ENCODE measurements around the gene ADAMTS16. TPM values are rescaled to one million over a fixed set of nuclear protein-coding genes. Genes with fewer than 3 reads are reported as not detected.

Gene ADAMTS16
- total RNA-seq, 1 experiment from 2014 or later, result not detected

GRCh38 chr5:5258564-5258963 is 118.4 kb downstream of the ADAMTS16 start:
- Histone ChIP-seq H4K20me1 (ENCODE audit: insufficient read depth, low read depth, low read length) (no peaks in the 10 kb centered on the region), H3K27ac (ENCODE audit: low read length) (no peak overlapping the region), H3K4me3 (ENCODE audit: low read length) (no peak overlapping the region), H3K9me3 (ENCODE audit: low read length) (peaks cover 8% of the 10 kb centered on the region; the same call in 1 of the 2 replicates), H3K36me3 (ENCODE audit: insufficient read depth, low read length) (no peaks in the 10 kb centered on the region), H3K9me2 (replicated peaks; ENCODE audit: insufficient read depth, low read length) (no peaks in the 10 kb centered on the region), H3K4me2 (ENCODE audit: low read depth, low read length, poor library complexity, severe bottlenecking) (no peak overlapping the region), H3K9ac (ENCODE audit: low read length) (no peak overlapping the region), H3K27me3 (ENCODE audit: low read length) (no peaks in the 10 kb centered on the region), H2AFZ (ENCODE audit: low read length) (no peak overlapping the region), H3K4me1 (ENCODE audit: low read length) (no peaks in the 10 kb centered on the region), H3K79me2 (ENCODE audit: low read length) (no peaks in the 10 kb centered on the region)
- no peak for DNase-seq

- Histone ChIP-seq H3K9me2 (replicated peaks; ENCODE audit: insufficient read depth, low read length) (no peaks in the 10 kb centered on the region), H3K79me2 (ENCODE audit: low read length) (no peaks in the 10 kb centered on the region), H2AFZ (ENCODE audit: low read length) (no peak overlapping the region), H3K27me3 (ENCODE audit: low read length) (no peaks in the 10 kb centered on the region), H3K27ac (ENCODE audit: low read length) (no peak overlapping the region), H3K4me1 (ENCODE audit: low read length) (no peaks in the 10 kb centered on the region), H3K9me3 (ENCODE audit: low read length) (no peaks in the 10 kb centered on the region), H3K36me3 (ENCODE audit: insufficient read depth, low read length) (no peaks in the 10 kb centered on the region), H3K4me3 (ENCODE audit: low read length) (no peak overlapping the region), H3K9ac (ENCODE audit: low read length) (no peak overlapping the region), H3K4me2 (ENCODE audit: low read depth, low read length, poor library complexity, severe bottlenecking) (no peak overlapping the region), H4K20me1 (ENCODE audit: insufficient read depth, low read depth, low read length) (no peaks in the 10 kb centered on the region)
- DNase-seq, result no peak
These were observed 124.6 kb downstream of the ADAMTS16 start for GRCh38 chr5:5264727-5265126.

- Histone ChIP-seq H4K20me1 (ENCODE audit: insufficient read depth, low read depth, low read length) (no peaks in the 10 kb centered on the region), H3K36me3 (ENCODE audit: insufficient read depth, low read length) (no peaks in the 10 kb centered on the region), H3K27ac (ENCODE audit: low read length) (no peak overlapping the region), H3K79me2 (ENCODE audit: low read length) (no peaks in the 10 kb centered on the region), H3K27me3 (ENCODE audit: low read length) (no peaks in the 10 kb centered on the region), H3K4me2 (ENCODE audit: low read depth, low read length, poor library complexity, severe bottlenecking) (no peak overlapping the region), H3K4me3 (ENCODE audit: low read length) (no peak overlapping the region), H2AFZ (ENCODE audit: low read length) (no peak overlapping the region), H3K9me2 (replicated peaks; ENCODE audit: insufficient read depth, low read length) (no peaks in the 10 kb centered on the region), H3K4me1 (ENCODE audit: low read length) (no peaks in the 10 kb centered on the region), H3K9me3 (ENCODE audit: low read length) (no peaks in the 10 kb centered on the region), H3K9ac (ENCODE audit: low read length) (no peak overlapping the region)
- DNase-seq, result no peak
These were observed 126.2 kb downstream of the ADAMTS16 start for GRCh38 chr5:5266297-5266696.

- Histone ChIP-seq H3K4me3 (ENCODE audit: low read length) (no peak overlapping the region), H3K79me2 (ENCODE audit: low read length) (no peaks in the 10 kb centered on the region), H2AFZ (ENCODE audit: low read length) (no peak overlapping the region), H3K9me3 (ENCODE audit: low read length) (no peaks in the 10 kb centered on the region), H4K20me1 (ENCODE audit: insufficient read depth, low read depth, low read length) (no peaks in the 10 kb centered on the region), H3K27ac (ENCODE audit: low read length) (no peak overlapping the region), H3K27me3 (ENCODE audit: low read length) (no peaks in the 10 kb centered on the region), H3K36me3 (ENCODE audit: insufficient read depth, low read length) (no peaks in the 10 kb centered on the region), H3K4me2 (ENCODE audit: low read depth, low read length, poor library complexity, severe bottlenecking) (no peak overlapping the region), H3K9ac (ENCODE audit: low read length) (no peak overlapping the region), H3K4me1 (ENCODE audit: low read length) (no peaks in the 10 kb centered on the region), H3K9me2 (replicated peaks; ENCODE audit: insufficient read depth, low read length) (no peaks in the 10 kb centered on the region)
- no peak for DNase-seq
These were observed 130.0 kb downstream of the ADAMTS16 start for GRCh38 chr5:5270161-5270560.

GRCh38 chr5:5270958-5271785 is 131.0 kb downstream of the ADAMTS16 start:
- Histone ChIP-seq H3K4me1 (ENCODE audit: low read length) (no peaks in the 10 kb centered on the region), H3K9me3 (ENCODE audit: low read length) (no peaks in the 10 kb centered on the region), H3K4me2 (ENCODE audit: low read depth, low read length, poor library complexity, severe bottlenecking) (no peak overlapping the region), H3K4me3 (ENCODE audit: low read length) (no peak overlapping the region), H3K9me2 (replicated peaks; ENCODE audit: insufficient read depth, low read length) (no peaks in the 10 kb centered on the region), H4K20me1 (ENCODE audit: insufficient read depth, low read depth, low read length) (no peaks in the 10 kb centered on the region), H3K9ac (ENCODE audit: low read length) (no peak overlapping the region), H3K36me3 (ENCODE audit: insufficient read depth, low read length) (no peaks in the 10 kb centered on the region), H2AFZ (ENCODE audit: low read length) (no peak overlapping the region), H3K27ac (ENCODE audit: low read length) (no peak overlapping the region), H3K79me2 (ENCODE audit: low read length) (no peaks in the 10 kb centered on the region), H3K27me3 (ENCODE audit: low read length) (no peaks in the 10 kb centered on the region)
- DNase-seq, result no peak

- Histone ChIP-seq H3K4me3 (ENCODE audit: low read length) (no peak overlapping the region), H2AFZ (ENCODE audit: low read length) (no peak overlapping the region), H3K27me3 (ENCODE audit: low read length) (no peaks in the 10 kb centered on the region), H3K27ac (ENCODE audit: low read length) (no peak overlapping the region), H3K4me1 (ENCODE audit: low read length) (no peaks in the 10 kb centered on the region), H3K36me3 (ENCODE audit: insufficient read depth, low read length) (no peaks in the 10 kb centered on the region), H3K9me2 (replicated peaks; ENCODE audit: insufficient read depth, low read length) (no peaks in the 10 kb centered on the region), H3K4me2 (ENCODE audit: low read depth, low read length, poor library complexity, severe bottlenecking) (no peak overlapping the region), H4K20me1 (ENCODE audit: insufficient read depth, low read depth, low read length) (no peaks in the 10 kb centered on the region), H3K9ac (ENCODE audit: low read length) (no peak overlapping the region), H3K79me2 (ENCODE audit: low read length) (no peaks in the 10 kb centered on the region), H3K9me3 (ENCODE audit: low read length) (no peaks in the 10 kb centered on the region)
- no peak for DNase-seq
These were observed 131.7 kb downstream of the ADAMTS16 start for GRCh38 chr5:5271786-5272321.

GRCh38 chr5:5273398-5273797 is 133.3 kb downstream of the ADAMTS16 start:
- H3K36me3 ChIP-seq (ENCODE audit: insufficient read depth, low read length), result no peaks in the 10 kb centered on the region
- no peaks in the 10 kb centered on the region for H3K9me3 ChIP-seq (ENCODE audit: low read length)
- no peaks in the 10 kb centered on the region for H3K4me1 ChIP-seq (ENCODE audit: low read length)
- H3K9me2 ChIP-seq (replicated peaks; ENCODE audit: insufficient read depth, low read length), result no peaks in the 10 kb centered on the region
- no peak overlapping the region for H3K9ac ChIP-seq (ENCODE audit: low read length)
- H3K4me3 ChIP-seq (ENCODE audit: low read length), result no peak overlapping the region
- no peak overlapping the region for H3K27ac ChIP-seq (ENCODE audit: low read length)
- H3K79me2 ChIP-seq (ENCODE audit: low read length), result no peaks in the 10 kb centered on the region
- no peak overlapping the region for H2AFZ ChIP-seq (ENCODE audit: low read length)
- no peak overlapping the region for H3K4me2 ChIP-seq (ENCODE audit: low read depth, low read length, poor library complexity, severe bottlenecking)
- no peaks in the 10 kb centered on the region for H3K27me3 ChIP-seq (ENCODE audit: low read length)
- no peak for DNase-seq
- H4K20me1 ChIP-seq (ENCODE audit: insufficient read depth, low read depth, low read length), result no peaks in the 10 kb centered on the region

- no peak overlapping the region for H3K4me3 ChIP-seq (ENCODE audit: low read length)
These were observed 133.8 kb downstream of the ADAMTS16 start for GRCh38 chr5:5273976-5274375.

More at GRCh38 chr5:5273976-5274375, 133.8 kb downstream of the ADAMTS16 start:
- H3K9ac ChIP-seq (ENCODE audit: low read length), result no peak overlapping the region
- DNase-seq, result no peak
- no peaks in the 10 kb centered on the region for H3K36me3 ChIP-seq (ENCODE audit: insufficient read depth, low read length)
- H3K9me3 ChIP-seq (ENCODE audit: low read length), result no peaks in the 10 kb centered on the region
- H3K79me2 ChIP-seq (ENCODE audit: low read length), result no peaks in the 10 kb centered on the region
- no peaks in the 10 kb centered on the region for H3K27me3 ChIP-seq (ENCODE audit: low read length)
- no peaks in the 10 kb centered on the region for H3K9me2 ChIP-seq (replicated peaks; ENCODE audit: insufficient read depth, low read length)
- no peaks in the 10 kb centered on the region for H3K4me1 ChIP-seq (ENCODE audit: low read length)
- H3K27ac ChIP-seq (ENCODE audit: low read length), result no peak overlapping the region
- H4K20me1 ChIP-seq (ENCODE audit: insufficient read depth, low read depth, low read length), result no peaks in the 10 kb centered on the region
- no peak overlapping the region for H3K4me2 ChIP-seq (ENCODE audit: low read depth, low read length, poor library complexity, severe bottlenecking)
- H2AFZ ChIP-seq (ENCODE audit: low read length), result no peak overlapping the region
